Activated CD4-positive, alpha-beta T cell treated with anti-CD3 and anti-CD28 coated beads, Interleukin-2, amount 50 U/mL, for 16 hours (primary cell): ENCODE data around the gene PPAT.

Source experiments
- DNase-seq: peaks from one replicate; pipeline ENCODE4 v3.0.0-alpha.2; 2020

PPAT gene

DNA sequence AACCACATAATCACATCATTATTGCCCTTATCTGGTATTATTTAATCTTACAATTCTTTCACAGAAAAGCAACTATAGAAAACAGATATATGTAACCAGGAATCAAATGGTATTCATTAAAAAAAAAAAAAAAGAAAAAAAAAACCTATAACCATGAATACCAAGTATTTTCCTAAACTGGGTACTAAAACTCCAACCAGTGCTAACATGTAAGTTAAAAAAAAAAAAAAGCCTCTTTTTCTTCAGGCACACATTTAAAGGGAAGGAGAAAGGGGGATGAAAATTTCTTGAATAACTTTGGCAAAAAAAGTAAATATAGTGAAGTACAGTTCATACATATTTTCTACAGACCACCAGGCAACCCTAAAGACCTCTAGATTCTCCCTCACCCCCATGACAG is 2.1 kb downstream of the PPAT start:
- DNase-seq: no peak

DNA sequence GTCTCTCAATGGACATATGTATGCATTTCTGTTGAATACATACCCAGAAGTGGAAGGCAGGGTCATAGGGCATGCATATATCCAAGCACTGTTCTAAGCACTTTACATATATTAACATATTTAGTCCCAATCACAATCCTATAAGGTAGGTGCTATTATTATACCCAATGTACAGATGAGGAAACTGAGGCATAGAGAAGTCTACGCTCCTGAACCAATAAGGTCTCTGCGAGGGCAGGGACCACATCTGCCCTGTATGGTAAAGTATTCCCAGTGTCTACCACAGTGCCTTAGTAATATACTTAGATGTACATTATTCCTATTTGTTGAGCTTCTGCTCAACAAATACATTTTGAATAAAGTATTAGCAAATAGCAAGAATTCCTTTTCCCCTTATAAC is 5.2 kb downstream of the PPAT start:
- no peak for DNase-seq

DNA sequence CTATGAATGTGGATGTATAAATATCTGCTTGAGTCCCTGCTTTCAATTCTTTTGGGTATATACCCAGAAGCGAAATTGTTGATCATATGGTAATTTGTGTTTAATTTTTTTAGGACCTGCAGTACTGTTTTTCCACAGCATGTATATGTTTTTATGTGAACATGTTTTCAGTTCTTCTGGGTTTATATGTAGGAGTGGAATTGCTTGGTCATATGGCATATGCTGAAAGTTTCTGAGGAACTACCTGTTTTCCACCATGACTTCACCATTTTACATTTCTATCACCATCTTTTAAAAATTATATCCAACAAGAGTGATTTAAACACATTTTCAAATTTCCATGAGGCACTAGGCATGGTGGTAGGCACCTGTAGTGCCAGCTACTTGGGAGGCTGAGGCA is 8.2 kb downstream of the PPAT start:
- DNase-seq: no peak

DNA sequence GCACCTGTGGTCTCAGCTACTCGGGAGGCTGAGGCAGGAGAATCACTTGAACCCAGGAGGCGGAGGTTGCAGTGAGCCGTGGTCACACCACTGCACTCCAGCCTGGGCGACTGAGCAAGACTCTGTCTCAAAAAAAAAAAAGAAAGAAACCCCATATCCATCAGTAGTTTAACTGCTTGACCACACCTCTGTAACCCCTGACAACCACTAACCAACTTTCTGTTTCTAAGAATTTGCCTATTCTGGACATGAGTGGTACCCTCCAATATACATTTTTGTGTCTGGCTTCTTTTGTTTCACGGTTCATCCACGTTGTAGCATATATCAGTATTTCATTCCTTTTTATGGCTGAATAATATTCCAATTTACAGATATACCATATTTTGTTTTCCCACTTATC is 9.1 kb downstream of the PPAT start:
- no peak for DNase-seq

DNA sequence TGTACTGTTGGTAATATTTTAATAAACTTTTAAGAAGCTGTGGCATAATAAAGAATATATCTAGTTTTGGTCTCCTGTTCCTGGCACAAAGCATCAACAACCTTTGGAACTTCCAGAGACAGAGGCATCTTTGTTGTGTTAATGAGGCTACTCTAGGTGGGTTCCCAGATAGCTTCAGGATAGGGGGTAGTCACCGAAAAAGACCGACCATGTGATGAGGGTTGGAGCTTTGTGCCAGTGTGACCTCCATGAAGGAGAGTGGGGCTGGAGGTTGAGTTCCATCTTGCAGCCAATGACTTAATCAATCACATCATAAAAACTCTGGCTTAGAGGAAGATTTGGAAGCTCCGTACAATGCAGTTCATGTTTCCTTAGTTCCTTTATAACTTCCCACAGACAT is 9.9 kb downstream of the PPAT start:
- no peak for DNase-seq

DNA sequence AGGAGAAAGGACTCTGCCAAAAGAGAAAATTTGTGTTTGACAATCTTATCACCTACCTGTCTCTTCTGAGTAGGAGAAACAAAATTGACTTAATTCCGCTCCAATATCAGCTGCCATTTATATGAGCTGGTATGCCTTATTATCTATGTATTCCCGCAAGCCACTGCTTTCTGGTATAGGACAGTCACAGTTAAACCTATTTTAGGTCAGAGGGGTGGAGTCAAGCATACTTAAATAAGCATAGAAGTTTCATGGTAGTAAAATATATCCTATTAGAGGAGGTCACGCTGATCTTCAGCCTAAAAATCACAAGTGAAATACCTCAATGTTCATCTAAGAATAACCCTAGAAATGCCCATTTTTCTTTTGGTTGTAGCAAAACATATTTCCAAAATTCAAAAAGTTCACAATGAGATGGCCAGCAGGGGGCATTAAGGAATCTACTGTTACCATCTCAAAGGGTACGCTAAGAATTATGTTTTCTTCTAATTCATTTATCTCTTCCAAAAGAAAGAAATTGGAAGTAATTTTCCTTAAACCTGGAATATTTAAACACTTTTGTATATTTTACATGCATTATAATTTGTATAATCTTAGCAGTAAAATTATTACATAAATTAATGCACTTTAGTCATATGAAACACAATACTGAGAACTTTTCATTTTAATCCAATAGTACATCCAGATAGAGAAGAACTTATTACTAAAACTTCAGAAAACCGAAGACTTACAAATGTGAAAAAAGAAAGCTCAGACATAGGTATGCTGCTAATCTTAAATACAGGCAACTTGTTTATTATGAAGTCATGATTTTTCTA is 10.5 kb downstream of the PPAT start:
- DNase-seq: no peak

DNA sequence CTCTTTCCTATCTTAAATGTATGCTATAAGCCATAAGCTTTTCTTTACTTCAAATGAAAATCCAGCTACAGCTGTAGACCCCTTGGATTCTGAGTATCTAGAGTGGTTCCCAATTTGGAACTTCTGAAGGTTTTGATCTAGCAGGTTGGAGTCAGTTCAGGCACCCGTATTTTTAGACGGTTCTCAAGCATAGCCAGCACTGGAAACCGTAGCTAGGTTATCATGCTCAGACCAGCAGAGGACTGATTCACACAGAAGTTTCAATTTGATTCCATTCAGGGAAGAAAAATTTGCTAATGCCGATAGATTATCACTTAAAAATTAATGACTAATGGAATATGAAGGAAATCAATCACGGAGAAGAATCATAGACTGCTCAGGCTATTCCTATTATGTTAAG is 11.2 kb downstream of the PPAT start:
- DNase-seq: no peak

DNA sequence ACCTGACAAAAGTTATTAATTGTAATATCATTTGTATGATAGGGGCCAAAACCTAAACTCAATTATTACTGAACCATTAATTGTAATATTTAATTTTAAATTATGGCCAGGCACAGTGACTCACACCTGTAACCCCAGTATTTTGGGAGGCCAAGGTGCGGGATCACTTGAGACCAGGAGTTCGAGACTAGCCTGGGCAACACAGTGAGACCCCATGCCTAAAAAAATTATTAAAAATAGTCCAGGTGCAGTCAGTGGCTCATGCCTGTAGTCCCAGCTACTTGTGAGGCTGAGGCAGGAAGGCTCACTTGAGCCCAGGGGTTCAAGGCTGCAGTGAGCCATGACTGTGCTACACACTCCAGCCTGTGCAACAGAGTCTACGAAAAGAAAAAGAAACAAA is 18.0 kb downstream of the PPAT start:
- no peak for DNase-seq

DNA sequence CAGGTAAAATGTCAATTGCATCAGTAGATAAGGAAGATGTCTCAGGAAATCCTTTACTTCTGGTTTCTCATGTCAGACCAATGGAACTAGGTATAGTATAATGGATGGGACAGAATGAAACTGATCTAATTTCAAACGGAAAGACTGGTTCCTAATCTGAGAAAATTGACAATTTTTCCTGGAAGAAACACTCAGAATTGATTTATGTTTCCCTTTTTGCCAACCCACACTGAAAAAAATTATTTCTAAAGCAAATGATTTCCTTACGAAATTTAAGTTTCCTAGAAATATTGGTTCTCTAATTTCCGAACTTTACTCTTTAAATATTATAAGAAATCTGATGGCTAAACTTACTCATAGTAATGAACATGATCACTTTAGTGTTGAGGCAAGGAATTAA is 19.1 kb downstream of the PPAT start:
- DNase-seq: no peak

DNA sequence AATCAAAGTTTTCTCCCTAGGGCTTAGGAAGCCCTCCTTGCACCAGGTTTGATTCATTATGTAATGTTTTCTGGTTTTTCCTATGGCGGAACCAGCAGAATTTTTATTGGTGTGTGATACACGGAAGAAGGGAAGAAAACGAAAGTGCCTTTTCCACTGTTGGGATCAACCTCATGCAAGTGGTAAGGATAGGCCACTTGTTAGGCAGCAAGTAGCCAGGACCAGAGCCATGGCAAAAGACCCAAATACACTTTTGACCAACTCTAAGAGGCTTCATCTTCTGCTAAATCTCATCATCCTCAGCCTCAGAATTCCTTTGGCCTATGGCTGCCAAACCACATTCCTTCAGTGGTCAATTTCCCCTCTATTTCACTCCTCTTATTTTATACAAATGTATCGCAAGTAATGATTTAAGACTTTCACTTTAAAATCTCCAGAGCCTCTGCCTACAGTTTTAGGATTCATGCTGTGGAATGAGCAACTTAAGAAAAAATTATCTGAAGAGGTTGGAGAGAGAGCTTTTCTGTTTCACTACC is 21.2 kb downstream of the PPAT start:
- DNase-seq: no peak

DNA sequence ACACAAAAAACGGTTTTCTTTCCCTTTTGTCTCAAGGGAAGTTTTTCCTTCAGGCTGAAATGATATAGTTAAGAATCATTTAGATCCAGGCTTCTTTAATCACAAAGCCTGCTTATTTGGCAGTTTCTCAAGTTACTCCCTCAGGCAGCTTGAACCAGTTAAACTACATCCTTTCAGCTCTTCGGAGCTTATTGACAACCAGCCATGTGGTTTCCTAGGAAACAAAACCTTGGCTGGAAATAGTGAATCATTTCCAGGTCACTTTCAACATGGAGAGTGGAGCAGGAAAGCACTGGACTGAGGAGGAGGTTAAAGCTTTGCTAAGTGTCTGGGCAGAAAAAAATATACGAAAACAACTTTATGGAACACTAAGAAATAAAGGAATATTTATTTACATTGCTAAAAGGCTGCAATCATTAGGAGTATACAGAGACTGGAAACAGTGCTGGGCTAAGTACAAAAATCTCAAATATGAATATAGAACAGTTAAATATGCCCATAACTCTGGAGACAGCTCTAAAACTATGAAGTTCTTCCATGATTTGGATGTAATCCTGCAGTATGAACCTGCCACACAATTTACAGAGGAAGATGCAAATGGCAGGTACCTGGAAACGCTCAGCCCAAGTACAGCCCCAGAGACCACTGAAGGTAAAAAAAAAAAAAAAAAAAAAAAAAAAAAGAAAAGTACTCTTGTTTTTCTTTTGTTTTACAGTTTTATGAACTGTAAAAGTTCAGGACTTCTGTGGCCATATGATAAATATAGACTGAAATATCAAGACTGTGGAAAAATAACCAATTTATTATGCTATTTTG is 25.0 kb downstream of the PPAT start:
- DNase-seq: peak; percentile 58

DNA sequence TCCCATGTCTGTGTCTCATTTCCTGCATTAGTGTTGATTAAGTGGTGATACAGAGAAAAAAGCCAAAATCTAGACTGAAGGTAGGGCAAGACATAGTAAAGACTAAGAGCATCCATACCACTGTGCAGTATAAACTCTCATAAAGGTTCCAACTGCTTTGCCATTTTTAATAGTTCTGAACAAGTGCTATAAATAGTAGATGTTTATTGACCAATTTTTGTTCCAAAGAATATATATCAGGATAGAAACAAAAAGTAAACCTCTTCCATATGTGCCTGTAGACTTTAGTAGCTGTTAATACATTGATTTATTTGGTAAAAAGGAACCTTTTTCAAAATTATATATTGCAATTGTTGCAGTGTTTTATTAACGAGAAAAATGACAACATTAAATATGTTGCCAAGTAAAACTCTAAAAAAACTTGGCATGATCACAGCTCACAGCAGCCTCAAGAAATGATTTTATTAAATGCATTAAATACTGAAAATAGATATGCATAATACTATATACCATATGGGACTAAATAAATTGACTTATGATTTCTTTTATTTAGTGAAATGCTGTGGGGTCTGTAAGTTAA is 25.8 kb downstream of the PPAT start:
- DNase-seq: no peak

DNA sequence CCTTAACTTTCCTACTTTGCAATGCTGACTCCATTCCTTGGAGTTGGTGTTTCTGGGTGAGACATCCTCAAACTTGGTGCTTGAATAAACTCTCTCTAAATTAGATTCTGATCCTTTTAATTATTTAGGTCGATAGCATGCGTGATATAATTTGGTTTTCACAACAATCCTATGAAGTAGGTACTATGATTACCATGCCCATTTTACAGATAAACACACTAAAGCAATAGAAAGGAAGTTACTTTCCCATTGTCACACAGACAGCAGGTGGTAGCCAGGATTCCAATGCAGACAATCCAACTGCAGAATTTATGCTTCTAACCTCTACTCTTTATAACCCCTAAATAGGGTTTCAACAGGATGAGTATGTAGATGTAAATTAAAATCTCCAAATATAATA is 26.4 kb downstream of the PPAT start:
- no peak for DNase-seq

DNA sequence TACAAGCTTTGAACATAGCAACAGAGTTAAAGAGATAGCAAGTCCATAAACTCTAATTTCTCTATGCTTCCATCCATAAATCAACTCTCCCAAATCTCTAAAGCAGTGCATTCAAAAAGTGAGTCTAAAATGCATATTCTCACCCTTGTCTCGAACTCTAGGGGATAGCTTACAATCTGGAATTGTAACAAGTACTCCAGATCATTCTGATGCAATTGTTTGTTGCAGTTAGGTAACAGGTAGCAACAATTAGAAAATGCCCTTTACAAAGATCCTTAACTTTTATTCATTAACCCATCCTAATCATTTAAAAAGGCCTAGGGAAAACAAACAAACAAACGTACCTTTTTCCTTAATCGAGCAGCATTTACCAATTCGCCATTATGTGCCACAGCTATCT is 29.3 kb downstream of the PPAT start:
- no peak for DNase-seq

DNA sequence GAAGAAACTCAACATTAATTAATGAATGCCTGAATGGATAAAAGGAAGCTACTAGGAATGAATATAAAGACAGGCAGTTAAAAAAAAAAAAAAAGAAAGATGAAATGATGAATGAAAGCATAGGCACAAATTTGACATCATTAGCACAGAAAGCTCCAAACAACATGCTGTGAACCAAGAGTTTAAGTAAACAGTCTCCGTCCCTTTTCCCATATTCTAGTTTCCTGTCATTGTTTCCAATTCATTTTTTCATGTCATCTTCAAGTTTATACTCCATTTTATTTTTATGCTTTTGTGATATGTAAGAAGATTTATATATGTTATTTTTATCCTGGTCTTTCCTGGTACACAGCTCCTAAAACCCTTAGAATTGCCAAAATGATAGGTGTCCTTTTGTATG is 30.4 kb downstream of the PPAT start:
- no peak for DNase-seq

DNA sequence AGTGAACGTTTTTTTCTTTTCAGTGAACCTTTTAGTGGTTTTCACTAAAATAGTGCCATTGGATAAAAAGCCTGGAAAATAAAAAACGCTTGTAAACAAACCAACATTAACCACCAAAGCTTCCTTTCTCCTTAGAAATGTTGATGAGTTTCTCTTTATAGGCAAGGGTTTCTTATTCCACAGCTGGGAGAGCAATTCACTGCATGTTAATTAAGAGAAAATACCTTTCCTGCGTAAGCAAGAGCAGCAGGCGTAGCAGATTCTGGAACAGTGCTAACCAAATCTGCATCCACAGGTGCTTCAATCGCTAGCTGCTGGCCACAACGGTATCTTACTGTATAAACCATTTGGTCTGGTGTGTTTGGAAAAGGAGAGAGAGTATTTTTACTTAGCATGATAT is 34.9 kb downstream of the PPAT start:
- DNase-seq: no peak

DNA sequence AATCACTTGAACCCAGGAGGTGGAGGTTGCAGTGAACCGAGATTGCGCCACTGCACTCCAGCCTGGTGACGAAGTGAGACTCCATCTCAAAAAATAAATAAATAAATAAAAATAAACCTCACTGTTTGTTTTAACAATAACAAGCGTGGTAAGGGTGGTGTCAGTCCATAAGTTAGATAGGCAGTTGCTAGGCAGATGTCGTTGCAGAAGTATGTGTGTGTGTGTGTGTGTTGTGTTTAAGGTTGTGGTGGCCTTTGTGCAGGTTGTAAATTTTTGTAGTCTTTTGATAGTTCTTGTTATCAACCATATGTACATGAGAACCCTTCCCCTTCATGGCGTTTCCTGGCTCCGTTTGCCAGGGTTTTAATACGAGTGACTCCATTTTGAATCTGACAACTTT is 44.1 kb downstream of the PPAT start:
- no peak for DNase-seq

DNA sequence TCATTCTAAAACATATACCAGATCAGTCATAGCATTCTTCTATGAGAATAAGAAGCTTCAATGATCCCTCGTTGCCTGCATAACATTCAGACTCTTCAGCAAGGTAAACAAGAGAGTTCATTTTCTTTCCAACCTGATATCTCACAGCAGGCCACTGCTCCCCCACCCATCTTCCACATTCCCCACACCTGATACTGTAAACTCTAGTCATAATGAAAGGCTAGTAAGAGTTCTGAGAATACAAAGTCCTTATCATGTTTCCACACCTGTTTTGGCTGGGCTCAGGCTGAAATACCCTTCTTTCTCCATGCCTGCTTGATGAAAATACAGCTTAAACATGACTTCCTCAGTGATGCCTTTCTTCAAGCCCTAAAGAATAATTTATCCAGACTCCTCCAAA is 45.9 kb downstream of the PPAT start:
- no peak for DNase-seq

DNA sequence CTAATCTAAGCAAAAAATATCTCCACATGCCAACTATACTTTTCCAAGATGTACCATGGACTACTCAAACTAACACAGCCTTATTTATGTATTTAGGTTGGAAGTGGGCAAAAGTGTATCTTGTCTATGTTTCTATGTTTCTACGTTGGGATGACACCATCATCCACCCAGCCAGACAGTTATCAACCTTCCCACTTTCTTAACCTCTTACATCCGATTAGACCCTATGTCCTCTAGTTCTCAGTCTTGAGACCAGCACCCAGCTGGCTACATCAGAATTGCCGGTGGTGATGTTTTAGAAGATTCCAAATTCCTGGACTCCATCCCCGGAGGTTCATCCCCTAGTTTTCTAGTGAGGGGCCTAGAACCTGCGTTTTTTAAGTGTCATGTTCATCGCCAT is 47.1 kb downstream of the PPAT start:
- no peak for DNase-seq

DNA sequence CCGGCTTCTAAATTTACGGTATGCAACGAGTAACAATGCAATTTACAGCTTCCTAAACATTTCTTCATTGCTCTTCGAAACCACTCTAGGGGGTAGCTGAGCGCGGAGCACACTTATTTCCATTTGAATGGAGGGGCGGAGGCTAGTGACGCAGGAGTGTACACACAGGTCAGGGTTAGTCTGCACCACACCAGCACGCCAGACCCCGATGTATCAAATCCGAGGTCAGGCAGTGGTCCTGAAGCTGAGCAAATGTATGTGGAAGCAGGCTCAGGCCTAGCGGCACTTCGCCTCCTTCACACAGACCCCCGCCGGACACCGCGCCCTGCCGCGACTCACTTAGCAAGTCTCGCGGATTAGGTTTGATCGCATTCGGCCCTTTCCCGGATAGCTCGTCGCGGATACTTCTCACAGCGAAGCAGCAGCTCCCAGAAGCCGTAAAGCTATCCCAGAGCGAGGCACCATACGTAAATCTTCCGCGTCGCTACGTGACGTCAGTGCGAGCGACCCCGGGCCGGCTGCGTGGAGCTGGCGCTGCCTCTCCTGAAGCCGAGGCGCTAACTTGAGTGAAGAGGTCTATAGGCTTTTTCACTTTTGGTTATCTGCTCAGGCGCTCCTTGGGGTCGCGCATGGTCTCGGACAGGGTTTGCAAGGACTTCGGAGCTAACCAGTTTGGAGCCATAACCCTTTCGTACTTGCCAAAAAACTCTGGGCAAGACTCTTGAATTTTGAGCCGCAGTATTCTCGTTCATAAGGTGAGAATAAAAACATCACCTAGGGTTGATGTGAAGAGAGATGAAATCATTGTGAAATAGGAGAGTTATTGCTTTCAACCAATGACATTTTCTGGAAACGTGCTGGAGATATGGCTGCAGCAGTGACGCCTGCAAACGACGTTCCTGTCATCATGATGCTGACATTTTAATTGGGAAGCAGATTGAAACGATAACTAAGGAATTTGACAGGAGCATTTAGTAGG is 48.1 kb downstream of the PPAT start, which contains the start of gene AASDH:
AASDH (minus strand) TSS at position 469 of the 979 bp plus-strand sequence. CDS start 3,192 bp downstream, outside the sequence.
- peak; percentile 95 for DNase-seq

DNA sequence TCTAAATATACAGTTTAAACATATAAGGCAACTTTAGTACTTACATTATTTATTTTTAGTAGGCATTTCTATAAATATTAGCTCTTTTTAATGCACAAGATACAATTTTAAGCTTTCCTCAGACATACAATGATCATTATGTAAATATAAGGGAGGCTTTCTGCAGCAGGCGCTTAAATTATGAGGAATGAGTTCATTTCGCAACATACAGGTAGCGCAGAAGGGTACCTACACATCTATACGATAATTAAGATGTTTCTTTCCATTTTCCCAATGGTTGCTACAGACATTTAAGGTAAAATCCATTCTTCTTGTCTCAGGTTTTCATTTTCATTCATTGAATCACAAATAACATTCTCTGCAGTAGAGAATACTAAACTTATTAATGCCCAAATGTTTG is 49.3 kb downstream of the PPAT start:
- no peak for DNase-seq

DNA sequence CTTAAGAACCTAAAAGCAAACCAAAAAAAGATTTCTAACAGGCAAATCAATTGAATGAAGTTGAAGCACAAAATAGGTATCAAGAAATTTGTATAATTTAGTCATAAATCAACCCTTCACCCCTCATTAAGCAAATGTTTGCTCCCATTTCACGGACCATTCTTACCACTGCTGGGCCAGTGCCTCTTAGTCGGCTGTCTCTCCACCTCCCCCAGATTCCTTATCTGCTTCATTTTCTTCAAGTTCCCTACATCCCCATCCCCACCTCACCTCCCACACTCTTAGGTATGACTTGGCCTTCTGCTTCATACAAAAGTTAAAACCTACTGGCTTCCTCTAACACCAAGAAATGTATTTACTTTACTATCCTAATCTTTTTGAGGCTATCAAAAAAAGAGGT is 60.0 kb downstream of the PPAT start:
- DNase-seq: no peak
